Measurements from ENCODE around the gene VSIG10L2.
"Not testable (repeated sequence)": the region's sequence is repeated elsewhere in the genome, so short reads cannot be mapped to it uniquely, and the experiment has no call there.

Gene VSIG10L2

DNA sequence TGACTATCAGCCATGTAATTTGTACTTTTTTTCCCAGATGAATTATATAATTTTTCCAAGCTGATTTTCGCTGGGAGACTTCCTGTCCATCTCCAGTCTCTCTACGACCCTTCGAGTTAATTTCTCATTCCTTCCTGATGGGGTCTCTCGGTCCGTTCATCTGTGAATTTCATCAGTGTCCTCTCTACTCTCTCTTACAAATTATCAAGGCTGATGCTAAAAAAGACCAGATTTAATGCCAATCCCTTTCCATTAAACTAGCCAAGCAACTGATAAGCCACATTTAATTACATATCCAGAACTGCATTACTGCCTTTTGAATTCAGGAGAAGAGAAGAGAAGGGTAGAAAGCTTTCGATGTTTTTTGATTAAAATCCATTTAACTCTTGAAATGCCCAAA lies 25.8 kb downstream of the VSIG10L2 start:
- DNase-seq: no peak

DNA sequence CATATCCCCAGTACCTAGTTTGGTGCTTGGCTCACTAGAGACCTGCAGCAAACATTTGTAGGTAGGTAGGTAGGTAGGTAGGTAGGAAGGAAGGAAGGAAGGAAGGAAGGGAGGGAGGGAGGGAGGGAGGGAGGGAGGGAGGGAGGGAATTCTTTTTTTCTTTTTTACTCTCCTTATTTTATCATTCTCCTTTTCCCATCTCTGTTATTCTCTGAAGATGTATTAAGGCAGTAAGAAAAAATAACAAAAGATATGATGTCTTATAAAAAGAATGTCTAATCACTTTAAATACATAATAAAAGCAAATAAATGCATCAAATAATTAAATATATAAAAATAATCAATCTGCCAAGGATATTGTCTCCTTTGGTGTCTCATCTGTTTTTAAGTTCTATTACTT lies 28.4 kb downstream of the VSIG10L2 start:
- DNase-seq: no peak

DNA sequence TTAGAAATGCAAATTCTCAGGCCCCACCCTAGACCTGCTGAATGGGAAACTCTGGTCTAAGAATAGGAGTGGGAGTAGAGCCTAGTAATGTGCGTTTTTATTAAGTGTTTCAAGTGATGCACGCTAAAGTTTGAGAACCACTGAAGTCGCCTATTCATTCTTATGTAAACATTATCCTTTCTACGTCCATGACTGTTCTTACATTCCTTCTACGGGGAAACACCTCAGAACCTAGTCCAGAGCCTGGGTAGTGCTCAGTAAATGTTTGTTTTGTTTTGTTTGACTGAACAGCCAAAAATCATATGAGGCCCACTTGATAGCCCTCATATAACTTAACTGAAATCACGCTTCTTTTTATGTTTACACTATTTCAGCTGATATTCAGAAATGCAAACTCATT lies 29.8 kb downstream of the VSIG10L2 start:
- DNase-seq: no peak

DNA sequence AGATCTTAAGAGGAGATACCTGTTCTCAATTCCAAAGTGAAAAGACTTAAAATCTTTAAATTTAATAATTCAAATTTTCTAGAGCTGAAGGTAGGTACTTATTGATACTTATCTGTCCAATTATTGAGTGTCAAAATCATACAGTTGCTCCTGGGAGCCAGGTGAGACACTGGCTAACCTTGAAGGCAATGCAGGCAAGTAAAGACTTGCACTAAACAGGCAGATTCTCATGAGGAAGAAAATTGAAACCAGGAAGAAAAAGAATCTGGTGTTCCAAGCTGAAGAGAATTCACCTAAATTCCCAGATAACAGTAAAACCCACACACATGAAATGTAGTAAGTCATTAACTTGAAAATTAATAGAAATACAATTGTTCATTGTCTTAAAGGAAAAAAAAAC lies 30.3 kb downstream of the VSIG10L2 start:
- no peak for DNase-seq

DNA sequence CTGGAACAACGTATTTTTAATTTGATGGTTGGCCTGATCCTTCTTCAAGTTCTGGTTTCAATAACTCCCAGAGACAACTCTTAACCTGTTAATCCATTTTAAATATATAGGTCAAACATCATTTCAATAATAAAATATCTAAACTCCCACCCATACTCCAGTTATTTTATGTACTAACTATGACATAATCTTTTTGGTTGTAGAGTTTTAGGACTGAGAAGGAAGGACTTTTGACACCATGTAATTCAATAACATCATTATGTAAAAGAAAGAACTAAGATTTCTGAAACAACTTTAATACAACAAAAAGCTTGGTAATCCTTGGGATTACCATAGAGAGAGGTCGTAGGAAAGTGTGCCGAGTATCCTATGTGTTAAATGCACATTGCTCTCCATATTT lies 31.5 kb downstream of the VSIG10L2 start:
- DNase-seq: no peak

DNA sequence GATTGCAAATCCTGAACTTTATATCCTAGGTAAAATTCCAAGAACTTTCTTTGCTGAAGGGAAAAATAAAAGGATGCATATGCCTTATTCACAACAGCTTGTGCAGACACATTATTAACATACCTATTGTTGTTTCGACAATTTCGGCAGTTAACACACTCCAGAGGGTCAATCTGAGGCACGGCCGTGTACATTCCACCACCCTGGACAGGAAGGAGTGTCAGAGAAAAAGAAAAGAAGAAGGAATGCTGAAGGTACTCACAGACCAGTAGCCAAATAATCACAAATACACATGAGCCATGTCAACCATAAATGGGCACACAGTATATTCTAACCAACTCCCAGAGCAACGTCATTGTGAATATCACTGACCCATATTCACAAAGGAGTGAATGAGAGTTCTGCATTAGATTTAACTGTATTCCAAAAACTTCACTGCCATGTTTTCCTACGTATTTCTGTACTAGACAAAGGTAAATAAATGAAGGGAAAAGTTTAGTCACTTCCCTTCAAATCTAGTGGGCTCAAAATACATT lies 32.4 kb downstream of the VSIG10L2 start:
- DNase-seq: no peak

DNA sequence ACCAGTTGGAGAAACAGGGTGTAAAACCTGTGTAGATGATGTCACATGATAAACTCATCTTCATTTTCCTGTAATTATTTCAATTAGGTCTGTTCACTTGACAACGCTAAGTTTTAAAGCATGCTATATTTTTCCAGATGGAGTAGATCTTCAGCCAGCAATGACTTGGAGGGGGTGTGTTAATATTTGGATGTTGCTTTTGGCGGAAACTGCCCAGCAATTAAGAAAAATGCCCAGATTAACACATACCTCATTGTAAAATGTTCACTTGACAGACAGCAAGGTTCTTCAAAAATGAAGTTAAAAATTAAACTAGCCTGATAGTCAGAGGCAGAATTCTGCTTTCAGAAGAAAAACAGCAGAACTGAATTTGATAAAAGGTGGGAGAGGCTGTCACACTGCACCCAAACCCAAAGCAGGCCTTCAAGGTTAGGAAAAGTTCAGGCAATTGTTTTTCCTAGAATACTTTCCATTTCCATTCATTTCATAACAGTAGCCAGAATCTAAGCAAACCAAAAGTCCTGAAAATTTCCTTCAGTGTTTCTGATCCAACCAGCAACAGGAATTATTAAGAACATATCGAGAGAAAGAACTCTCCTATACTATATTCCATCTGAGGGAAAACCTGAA lies 33.0 kb downstream of the VSIG10L2 start:
- DNase-seq: no peak

DNA sequence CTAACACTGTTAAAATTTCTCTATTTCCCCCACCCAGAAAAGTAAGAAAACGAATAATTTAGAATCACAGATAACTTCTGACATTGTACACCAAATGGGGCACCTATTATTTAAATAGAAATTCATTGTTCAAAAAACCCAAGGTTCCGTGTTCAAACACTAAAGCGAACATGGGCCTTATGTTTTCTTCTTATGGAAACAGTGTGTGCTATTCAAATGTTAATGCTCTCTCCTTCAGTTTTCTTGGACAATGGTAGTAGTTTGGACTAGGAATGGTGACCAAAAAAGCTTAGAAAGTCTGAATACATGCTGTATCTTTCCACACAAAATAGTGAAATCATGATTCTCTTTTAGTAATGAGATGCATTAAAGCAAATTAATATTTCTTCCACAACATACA lies 33.7 kb downstream of the VSIG10L2 start:
- DNase-seq: no peak

DNA sequence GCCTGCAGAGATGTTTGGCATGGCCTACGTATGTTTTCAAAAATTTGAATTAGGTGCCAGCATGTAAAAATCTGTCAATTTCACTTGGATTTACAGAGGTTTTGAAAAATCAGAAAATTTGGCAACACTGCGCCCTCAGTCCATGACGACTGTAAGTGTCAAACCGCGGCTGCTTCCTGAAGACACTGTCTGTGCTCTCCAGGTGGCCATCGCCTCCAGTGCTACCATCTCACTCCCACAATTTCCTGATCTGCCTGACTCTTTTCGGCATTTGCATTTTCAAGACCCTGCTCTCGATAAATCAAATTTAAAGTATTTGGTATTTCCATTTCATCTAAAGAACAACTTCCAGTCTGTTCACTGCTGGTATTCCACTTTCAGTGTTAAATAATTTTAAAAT lies 34.6 kb downstream of the VSIG10L2 start:
- no peak for DNase-seq

DNA sequence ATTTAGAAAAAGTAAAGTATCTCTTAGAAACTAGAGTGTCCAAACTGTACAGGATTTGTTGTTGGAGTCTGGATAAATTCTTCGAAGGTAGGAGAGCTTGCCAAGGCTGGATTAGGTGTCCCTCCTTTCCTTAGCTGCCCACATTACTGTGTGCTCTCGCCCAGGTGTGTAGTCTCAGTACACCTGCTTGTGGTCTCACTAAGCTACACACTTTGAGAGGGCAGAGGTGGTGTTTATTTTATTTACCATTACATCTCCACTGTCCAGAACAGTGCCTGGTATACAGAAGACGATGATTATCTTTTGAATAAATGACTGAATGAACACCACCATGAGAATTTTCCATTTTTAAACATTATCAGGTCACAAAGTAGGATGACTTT lies 36.5 kb downstream of the VSIG10L2 start:
- no peak for DNase-seq

DNA sequence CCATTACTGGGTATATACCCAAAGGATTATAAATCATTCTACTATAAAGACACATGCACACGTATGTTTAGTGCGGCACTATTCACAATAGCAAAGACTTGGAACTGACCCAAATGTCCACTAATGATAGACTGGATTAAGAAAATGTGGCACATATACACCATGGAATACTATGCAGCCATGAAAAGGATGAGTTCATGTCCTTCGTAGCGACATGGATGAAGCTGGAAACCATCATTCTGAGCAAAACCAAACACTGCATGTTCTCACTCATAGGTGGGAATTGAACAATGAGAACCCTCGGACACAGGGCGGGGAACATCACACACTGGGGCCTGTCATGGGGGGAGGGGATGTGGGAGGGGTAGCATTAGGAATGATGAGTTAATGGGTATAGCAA lies 40.1 kb downstream of the VSIG10L2 start:
- not testable (repeated sequence) for DNase-seq

DNA sequence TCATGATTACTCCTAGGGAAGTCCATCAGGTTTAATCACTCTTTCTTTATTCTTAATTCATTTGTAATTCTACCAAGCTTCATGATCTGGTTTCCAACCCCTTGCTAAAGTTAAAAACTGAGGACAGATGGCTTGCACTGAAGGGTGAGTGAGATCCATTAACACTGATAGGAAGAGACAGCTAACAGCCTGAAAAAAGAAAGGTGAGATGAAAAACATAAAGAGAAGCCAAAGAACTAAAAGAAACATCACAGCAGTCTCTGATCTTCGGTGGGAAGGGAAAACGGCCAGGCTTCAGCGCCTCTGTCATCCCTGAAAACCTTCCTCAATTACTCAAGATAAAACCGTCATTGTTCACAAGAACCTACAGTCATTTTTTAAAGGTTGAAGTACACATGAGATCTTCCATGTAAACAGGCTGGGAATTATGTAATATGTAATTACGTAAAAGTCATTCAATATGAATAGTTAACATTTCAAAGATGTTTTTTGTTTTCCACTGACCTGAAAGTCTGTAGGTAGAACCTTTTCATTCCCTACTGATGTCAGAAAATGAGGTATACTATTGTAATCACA lies 41.3 kb downstream of the VSIG10L2 start:
- DNase-seq: no peak

DNA sequence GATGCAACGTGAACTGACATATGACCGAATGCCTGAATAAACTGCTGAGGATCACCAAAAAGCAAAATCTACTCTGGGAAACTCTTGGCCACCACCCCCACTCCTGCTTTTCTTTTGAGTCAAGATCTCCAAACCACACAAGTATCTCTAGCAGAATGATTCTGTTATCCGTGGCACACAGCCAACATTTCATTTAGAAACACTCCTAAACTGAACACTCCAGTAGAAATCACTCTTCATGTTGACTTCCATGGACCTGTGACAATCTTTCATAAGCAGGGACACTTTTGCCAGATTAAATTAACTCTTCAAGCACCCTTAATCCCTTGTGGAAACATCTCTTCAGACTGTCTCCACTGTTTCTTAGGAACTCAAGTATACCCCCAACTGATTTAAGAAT lies 44.4 kb downstream of the VSIG10L2 start:
- no peak for DNase-seq

DNA sequence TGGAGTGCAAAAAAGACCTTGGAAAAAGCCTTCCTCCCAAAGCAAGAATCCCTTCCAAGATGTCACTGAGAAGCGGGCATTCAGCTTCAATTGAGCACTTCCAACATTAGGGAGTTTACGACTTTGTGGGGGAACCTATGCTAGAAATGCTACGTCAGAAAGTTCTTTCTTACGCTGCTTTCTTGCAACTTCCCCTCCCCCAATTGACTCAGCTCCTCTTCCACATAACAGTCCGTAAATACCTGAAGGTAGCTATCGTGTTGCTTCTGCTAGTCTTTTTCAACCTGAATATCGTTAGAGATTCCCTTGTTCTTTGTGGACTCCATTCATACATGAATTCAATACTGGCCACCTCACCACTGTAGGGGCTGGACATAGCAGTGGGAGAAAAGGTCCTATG lies 47.0 kb downstream of the VSIG10L2 start:
- no peak for DNase-seq

DNA sequence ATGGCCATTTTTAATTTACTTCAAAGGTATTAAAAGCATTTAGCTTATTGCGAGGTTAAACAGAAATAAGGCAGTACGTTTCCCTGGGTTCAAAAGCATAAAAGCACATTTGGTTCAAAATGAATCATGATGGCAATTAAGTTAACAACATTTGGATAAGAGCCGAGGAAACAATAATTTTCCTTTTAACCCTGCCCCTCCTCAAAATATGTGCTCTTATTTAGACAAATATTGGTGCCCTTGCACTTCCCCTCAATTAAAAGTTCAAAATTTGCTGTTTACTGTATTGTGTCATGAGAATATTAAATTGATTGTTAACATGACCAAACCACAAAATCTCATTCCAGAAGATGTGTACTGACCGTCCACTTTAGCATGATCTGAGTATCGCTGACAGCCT lies 48.7 kb downstream of the VSIG10L2 start:
- no peak for DNase-seq

DNA sequence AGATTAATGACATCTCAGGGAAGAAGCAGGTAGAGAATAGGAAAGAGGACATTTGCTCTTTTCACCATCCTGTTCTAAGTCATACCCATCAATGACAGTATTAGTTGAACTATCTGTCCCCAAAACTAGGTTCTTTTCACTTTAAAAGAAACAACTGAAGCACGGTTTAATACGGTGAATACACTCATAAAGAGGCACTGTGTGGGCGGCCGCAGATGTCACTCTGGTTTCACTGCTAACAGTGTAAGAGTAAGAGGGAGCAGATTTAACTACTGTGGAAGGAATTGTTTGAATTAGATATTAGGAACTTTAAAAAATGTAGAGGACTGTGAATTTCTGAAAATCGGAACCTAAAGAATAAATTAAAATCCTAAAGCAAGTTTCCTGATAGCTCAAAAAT lies 49.5 kb downstream of the VSIG10L2 start:
- DNase-seq: no peak

DNA sequence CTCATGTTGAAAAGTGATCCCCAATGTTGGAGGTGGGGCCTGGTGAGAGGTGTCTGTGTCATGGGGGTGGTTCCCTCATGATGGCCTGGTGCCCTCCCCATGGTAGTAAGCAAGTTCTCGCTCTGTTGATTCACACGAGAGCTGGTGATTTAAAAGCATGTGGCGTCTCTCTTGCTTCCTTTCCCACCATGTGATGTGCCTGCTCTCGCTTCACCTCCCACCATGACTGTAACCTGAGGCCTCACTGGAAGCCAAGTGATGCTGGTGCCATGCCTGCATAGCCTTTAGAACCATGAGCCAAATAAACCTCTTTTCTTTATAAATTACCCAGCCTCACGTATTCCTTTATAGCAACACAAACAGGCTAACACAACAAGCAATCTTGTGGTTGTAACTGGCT lies 52.4 kb downstream of the VSIG10L2 start:
- DNase-seq: no peak

DNA sequence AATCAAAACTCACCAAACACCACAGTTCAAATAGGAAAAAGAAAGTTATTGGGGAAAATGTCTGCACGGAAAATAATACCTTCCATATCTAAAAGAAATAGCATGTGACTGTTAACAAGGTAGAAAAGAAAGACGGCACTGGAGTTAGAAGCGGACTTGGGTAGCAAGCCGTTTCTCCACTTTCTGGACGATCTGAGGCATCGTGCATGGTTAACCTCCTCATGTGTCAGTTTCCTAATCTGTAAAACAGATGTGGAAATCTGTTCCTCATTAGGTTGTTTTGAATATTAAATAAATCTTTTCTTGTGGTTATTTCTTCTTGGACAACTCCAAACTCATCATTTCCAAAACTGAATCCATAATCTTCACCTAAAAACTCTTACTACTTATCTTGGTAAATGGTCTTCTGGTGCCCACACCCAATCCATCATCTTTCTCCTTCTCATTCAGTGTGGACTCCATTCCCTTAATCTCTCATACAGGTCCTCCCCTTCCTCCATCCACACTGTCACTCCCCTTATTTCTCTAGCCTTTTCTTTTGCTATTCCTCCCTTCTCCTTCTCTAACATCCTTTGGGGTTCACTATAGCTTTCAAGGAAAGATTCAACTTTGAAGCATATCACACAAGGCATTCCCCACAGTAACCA lies 53.5 kb downstream of the VSIG10L2 start:
- DNase-seq: no peak

DNA sequence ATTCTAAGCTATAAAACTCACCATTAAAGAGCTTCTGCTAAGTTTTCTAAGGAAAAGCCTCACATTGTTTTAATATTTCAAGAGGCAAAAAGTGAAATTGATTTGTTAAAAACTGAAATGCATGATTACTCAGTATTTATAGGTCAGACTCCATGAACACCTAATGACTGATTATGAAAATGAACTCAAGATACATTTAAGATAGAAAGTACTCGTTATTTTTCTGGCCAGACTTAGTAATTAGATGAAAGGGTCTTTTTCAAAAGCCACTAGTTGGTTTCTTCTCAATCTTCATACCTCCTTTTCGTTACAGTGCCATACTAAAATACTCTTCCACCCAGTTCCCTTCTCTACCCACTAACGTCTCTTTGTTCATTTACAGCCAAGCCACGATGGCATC lies 56.3 kb downstream of the VSIG10L2 start:
- DNase-seq: no peak

Measured in activated CD4-positive, CD25-positive, alpha-beta regulatory T cell (primary cell).